Measurements from ENCODE around the gene IGFBP3.
A peak's percentile ranks its signal among the peaks of the same experiment; 100 is the strongest.

Gene IGFBP3

DNA sequence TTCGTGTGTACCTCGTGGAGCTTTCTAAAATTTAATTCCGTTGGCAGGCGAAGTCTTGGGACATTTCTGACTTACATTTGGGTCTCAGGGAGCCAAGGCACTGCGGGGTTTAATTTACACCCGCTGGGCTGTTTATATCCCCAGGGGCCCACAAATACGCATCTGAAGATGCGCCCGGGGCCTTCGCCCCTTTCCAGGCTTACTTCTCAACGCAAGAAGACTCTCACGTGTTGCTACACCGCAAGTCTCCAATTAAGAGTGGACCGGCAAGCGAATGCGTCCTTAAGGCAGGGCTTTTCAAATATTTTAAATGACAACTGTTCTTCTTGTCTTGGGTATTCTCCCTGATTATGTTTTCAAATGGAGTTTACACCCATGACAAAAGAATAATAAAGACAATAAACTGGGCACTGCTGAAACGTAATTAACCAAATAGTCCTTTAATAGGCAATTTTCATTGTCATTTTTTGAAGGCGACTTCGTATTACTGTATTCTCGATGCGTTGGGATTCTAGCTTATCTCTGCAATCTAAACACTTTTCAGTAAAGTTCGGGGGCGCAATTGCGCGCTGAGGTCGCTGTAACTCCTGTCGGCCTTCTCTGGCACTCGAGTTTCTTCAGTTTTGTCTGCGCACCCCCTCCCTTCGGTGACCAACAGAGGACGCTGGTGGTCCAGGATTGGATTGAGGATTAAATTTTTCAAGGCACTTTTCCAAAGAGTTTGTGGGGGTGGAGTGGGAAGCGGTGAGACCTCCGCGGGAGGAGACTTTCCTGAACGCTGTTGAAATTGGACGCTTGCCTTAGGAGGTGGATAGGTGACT is 837 bp upstream of the IGFBP3 start:
- DNase-seq, result no peak

DNA sequence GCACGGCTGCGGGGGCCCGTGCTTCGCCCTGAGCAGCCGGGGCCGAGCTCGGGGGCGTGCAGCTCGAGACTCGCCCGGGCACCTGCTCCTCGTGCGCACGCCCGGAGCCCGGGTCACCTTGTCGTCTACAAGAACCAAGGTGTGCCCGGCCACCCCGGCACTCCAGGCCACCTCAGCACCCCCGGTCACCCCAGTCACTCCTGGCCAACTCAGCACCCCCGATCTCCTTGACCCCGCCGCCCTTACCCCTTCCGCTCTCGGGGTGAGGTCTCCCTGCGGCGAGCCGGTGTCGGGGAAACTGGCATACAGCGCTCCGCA is 268 bp upstream of the IGFBP3 start:
- DNase-seq, result no peak

DNA sequence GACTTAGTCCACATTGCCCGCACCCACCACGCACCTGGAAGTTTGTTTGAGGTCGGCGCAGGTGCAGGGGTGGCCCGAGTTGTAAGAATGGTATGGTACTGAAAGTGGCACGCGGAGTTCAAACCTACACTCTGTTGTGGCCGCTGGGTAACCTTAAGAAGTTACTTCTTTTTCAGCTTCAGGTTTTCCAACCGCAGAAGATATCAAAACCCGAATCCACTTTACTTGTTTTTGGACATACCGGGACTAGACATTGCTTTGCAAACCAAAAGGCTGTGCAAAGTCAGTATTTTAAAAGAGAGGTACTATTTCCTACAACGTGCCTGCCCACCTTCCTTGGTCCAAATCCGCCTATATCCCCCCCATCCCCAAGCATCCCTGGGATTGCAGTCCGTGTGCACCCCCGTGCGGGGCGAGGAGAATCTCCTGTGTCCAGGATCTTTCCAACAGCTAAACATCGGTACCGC is 1.0 kb downstream of the IGFBP3 start:
- DNase-seq, result no peak

DNA sequence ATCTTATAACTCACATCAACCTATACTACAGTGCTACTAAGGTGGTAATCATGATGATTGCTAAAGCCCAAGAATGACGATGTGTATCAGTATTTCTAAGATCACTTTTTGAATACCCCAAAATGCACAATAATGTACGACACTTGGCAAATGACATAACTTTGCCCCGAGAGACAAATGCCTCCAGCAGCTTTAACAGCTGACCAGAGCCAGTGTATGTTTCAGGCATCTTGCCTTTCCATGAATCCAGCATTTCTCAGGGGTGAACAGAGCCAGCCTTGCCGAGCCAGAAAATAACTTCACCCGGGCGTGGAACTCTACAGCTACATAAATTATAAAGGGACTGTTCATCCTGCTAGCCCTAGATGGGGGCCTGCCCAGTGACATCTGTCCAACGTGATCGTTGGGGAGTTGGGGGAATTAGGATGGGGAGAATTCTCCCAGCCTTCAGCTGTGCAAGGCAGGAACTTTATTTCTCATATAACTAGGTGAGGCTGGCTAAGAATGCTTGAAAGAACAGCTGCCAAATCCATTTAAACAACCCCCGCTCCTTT is 1.8 kb downstream of the IGFBP3 start:
- no peak for DNase-seq

DNA sequence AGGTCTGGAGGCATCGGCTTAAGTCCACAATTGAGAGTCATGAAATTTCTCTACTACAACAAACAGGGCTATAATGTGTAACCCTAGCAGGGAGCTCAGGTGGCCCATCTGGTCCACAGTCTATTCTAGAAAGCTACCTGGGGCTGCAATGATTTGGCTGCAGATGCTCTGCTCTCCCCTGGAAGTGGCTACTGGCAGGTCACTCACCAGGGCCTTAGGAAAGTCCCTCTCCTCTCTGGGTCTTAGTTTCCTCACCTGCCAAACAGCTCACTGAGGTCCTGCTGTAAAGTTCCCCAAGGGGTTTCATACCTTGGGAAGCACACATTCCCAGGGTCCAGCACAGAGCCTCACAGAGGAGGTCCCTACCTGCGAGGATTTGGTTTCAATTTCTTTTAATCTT is 2.5 kb downstream of the IGFBP3 start:
- no peak for DNase-seq

DNA sequence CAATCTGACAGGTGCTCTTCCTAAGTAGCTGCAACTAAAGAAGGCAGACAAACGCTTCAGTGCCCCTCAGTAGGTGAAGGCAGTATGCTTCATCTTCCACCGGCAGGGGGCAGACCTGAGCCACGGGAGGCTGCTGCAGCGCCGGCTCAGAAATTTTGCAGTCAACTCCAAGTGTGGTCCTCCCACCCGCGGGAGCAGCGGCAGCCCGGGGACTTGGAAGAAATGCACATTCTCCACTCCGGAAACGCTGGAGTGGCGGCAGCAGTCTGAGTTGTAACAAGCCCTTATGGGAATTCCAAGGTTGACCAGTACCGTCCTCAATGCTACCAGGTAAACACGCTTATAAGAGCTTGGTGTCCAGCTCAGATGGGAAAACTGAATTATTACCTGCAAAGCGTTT is 3.4 kb downstream of the IGFBP3 start:
- peak; percentile 20 for DNase-seq

DNA sequence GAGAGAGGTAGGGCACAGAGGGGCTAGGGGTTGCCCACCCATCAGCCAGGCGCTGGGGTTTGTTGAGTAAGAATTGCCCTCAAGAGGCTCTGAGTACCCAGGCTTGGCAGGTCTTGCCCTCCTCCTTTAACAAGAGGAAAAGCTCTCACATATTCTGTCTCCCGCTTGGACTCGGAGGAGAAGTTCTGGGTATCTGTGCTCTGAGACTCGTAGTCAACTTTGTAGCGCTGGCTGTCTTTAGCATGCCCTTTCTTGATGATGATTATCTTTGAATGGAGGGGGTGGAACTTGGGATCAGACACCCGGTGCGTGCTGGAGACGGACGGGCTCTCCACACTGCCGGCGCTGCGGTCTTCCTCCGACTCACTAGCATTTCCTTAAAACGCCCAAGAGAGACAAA is 4.0 kb downstream of the IGFBP3 start:
- DNase-seq, result no peak

DNA sequence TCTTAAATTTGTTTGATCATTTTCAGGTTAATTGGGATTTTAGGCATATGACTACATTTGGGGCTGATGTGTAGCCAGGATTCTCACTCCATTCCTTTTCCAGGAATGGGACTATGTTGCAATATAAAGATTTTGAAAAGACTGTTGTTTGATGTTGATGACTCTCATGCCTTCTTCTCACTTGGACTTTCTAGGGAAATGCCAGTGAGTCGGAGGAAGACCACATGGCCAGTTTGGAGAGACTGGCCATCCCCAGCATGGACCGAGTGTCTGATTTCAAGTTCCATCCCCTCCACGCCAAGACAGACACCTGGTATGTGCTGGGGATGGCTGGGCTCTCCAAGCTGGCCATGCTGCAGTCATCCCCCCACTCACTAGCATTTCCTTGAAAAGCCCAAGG is 5.5 kb downstream of the IGFBP3 start:
- no peak for DNase-seq

DNA sequence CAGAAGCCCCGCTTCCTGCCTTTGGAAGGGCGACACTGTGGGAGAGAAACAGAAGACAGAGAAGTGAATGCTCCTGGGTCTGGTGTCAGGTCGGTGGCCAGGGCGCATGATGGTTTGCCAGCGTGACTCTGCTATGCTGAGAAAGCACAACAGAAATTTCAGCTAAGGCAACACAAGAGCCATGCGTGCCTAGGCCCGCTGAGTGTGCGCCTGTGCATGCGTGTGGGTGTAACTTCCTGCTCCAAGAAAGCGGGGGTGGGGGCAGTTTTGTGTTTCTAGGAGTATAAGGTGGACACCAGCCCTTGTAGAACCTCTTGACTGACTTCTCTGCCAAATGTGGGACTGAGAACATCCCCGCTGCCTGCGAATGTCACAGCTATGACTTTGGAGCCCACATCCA is 6.2 kb downstream of the IGFBP3 start:
- DNase-seq, result no peak

DNA sequence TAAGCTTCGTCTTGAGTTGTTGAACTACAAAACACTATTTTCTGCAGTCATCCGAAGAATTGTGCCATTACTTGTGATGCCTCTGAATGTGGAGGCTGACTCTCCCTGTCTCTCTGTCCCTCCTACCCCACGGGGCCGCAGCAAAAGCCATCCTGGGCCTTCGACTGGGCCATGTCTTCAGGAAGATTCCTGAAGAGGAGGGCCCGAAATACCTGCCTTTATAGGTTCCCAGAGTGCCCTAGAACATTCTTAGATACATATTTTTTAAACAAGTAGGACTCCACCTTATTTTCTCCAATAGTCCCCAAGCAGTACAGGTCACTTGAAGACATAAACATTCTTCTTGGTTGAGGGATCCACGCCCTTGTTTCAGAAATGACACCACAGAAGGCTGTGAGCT is 8.1 kb downstream of the IGFBP3 start:
- DNase-seq, result no peak

DNA sequence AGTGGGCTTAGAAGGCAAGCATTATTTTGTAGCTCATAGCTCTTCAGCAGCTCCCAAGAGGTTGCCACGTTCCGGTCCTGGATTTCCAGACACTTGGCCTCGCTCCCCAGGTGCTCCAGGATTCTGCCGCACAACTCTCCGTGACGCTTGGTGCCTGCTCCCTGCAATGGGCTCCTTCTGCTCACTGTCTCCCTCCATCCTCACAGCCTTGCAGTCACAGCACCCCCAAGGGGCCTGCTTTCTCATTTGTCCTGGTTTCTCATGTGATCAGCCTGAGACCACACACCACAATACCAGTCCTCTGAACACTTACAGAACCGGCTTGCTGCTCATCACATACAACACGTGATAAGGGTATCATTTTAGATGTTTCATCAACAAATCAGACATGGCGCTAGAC is 9.8 kb downstream of the IGFBP3 start:
- DNase-seq, result no peak

DNA sequence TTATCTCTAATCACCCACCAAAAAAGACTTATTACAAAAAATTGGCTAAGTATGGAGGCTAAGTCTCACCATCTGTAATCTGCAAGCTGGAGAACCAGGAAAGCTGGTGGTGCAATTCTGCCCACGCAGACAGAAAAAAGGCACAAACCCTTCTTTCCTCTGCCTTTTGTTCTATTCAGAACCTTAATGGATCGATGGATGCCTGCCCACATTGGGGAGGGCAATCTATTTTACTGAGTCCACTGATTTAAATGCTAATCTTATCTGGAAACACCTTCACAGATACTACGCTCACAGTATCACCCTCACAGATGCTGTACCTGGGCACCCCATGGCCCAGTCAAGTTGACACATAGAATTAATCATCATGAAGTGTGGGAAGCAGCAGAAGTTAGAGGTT is 10.2 kb downstream of the IGFBP3 start:
- DNase-seq, result no peak

DNA sequence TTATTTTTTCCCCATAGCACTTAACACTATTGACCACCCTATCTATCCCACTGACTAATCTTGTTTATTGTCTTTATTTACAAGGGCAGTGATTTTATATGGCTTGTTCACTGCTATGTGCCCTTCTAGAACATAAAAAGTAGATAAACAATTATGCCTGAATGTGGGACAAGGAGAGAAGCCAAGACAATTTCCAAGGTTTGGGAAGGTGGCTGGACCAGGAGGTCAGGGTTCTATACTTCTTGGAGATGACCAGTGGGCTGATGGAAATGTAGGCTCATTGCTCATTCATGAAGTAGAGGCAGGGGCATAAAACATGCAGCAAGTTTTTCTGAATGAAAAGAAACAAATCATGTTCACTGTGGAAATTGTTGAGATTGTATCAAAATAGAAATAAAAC is 11.5 kb downstream of the IGFBP3 start:
- no peak for DNase-seq

DNA sequence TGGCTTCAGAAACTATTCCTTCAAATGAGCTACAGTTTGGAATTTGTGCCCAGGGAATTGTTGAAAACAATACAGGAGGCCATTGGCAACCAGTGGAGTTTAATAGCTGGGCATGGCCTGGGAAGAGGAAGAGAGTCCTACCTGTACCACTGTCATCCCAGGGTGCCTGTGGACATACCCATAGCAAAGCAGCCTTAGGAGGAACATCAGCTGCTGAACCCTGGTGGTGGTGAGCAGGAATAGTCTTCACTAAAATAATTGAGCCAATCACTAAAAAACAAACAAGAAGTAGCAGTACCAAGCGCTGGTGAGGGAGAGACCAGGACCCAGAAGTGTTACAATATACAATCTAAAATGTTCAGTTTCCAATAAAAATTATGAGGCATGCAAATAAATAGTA is 18.3 kb downstream of the IGFBP3 start:
- no peak for DNase-seq

DNA sequence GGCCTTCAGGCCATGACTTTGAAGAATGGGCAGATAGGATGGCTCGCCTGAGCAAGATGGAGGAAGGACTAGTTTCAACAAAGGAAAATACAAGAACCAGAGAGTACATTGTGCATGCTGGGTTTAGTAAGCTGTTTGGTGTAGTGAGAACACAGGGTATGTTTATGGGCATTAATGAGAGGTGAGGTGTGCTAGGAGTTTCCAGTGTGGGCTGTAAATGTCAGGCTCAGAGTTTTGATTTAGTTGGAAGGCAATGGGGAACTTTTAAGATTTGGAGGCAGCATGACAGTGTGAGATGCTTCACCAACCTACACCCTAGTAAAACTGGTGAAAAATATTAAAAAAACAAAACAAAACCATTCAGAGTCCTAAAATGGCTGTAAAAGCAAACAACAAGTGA is 19.5 kb downstream of the IGFBP3 start:
- no peak for DNase-seq

DNA sequence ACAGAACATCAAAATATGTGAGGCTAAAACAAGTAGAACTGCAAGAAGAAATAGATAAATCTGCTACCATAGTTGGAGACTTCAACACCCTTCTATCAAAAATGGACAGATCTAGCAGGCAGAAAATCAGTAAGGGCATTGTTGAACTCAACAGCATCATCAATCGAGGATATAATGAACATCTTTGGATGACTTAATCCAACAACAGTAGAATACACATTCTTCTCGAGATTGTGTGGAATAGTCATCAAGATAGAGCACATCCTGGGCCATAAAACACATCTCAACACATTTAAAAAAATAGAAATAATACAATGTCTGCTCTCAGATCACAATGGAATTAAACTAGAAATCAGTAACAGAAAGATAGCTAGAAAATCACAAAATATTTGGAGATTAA is 22.9 kb downstream of the IGFBP3 start:
- DNase-seq, result no peak

DNA sequence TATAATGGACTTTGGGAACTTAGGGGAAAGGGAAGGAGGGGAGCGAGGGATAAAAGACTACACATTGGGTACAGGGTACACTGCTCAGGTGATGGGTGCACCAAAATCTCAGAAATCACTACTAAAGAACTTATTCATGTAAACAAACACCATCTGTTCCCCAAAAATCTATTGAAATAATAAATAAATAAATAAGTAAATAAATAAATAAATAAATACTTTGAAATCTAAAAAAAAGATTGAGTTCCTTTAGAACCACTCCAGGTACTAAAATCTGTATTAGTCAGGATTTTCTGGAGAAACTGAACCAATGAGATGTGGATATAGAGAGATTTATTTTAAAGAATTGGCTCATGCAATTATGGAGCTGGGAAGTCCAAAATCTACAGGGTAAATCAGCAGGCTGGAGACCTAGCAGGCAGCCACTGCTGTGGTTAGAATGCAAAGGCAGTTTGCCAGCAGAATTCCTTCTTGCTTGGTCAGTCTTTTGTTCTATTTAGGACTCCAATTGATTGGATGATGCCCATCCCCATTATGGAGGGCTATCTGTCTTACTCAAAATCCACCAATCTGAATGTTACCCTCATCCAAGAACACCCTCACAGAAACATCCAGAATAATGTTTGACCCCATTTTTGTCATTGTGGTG is 23.9 kb downstream of the IGFBP3 start:
- no peak for DNase-seq

DNA sequence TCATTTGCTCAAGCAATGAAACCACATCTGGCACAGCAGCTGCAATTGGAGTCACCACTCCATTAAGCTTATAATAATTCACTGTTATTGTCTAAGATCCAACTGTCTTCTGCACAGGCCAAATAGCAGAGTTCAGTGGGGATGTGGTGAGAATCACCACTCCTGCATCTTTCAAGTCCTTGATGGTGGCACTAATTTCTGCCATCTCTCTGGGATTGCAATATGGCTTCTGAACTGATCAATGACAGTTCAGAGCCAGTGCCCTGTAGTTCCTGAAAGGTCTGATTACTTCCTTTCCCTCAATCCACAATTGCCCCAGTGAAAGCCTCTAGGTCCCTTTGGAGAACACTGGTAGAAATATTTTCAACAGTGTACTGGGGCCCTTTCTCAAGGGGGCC is 26.4 kb downstream of the IGFBP3 start:
- DNase-seq, result no peak

DNA sequence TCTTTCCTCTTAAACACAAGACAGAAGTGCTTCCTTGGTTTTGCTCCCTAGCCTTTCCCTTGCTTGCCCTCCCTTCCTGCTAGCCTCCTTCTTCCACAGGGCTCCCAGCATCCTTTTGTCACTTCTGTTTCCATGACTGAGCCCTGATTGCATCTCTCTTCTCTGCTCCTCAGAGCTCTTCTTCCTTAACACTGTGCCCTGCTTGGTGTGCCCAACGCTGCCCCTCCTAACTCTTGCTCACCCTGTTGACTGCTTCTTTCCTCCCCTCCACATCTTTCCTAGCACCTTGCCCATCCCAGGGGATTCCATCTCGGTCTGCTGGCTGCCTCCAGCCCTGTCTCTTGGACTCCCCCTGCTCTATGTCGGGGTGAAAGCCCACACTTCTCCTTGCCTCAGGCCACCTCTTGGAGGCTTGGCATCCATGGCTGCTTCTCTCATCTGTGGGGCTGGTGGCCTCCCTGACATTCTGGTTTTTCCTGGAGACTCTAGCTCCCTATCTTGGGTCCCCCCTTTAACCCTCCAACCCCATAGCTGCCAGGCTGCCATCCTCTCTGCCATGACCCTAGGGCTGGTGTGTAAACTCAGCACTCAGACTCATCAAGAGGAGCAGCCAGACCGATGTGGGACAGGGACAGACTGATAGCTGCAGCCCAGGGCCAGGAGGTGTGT is 26.9 kb downstream of the IGFBP3 start:
- no peak for DNase-seq

DNA sequence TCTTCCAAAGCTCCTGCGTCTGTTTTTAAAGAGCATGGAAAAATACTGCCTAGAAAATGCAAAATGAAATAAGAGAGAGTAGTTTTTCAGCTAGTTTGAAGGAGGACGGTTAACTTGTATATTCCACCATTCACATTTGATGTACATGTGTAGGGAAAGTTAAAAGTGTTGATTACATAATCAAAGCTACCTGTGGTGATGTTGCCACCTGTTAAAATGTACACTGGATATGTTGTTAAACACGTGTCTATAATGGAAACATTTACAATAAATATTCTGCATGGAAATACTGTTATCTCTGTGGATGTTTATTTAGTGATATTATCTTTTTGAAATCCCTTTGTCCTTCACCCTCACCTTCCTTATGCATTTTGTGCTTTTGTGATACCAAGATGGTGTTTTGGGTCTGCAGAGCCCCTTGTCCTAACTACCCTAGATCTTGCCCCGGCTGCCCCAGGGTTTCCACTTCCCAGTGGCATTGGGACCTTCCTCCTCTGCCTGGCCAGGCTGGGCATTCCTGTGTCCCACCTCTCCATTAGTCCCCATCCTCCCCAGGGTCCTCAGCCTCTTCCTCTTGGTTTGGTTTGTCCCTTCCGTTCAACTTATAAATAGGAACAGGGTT is 27.6 kb downstream of the IGFBP3 start:
- no peak for DNase-seq

DNA sequence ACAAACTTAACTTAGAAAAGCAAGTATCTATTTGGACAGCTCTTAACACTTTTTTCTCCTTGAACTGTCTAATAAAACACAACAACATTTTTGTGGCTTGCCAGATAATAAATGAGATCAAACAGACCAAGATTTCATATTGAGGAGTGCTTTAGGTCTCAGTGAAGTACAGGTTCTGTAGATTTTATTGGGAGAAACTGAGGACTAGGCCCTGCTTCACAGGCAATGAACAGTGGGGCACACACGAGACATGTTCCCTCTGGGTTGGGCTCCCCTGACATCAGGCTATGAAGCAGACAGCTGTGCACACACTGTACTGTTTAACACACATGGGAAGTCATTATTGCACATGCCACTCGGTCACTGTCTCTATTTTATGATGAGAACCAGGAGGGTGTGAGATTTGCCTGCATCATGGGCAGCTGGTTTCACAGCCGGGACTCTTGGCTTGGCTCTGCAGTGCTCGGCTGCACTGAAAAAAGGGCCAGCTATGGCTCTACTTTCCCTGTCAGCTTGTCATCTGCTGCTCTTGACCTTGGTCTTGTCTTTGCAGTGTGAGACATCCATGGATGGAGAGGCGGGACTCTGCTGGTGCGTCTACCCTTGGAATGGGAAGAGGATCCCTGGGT is 28.6 kb downstream of the IGFBP3 start:
- DNase-seq, result no peak

DNA sequence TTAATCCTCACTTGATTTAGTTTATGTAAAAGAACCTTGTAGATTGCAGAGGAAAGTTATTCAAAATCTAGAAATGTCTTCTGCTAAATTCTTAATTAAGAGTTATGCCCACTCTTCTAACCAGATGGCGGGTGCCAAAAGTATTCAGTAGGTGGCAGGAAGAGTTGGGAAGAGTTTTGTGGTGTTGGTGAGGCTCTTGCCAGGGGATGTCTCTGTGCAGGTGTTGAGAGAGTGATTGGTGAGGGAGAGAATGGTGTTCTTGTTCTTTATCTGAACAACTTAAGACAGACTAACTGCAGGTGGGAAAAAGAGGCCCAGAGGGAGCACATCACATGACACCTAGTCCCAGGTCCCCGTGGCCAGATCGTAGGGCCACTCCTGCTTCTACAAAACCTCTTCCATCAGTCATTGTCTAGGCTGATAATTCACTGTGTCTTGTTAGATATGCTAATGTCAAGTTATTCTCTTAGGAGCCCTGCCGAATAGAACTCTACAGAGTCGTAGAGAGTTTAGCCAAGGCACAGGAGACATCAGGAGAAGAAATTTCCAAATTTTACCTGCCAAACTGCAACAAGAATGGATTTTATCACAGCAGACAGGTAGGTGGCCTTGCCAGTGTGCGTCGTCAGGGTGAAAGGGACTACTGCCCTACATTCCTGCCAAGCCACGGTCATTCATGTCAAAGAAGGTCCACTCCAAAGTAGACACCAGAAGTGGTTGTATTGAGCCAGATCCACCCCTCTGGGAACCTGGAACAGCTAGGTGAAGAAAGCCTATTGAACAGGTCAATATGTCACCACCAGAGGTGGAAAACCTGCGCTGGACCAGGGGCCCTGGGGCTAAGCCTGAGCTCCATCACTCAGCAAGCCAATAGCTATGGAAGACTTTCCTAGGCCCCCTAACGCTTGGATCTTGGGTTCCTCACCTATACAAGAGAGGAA is 29.3 kb downstream of the IGFBP3 start:
- DNase-seq, result no peak

All from NCI-H510A treated with DMSO at 0.1 percent for 48 hours (cell line).